GM18873 (cell line): Measurements from ENCODE around the gene OR5AP2.
"Not testable (repeated sequence)": the region's sequence is repeated elsewhere in the genome, so short reads cannot be mapped to it uniquely, and the experiment has no call there.

Source experiments
- ATAC-seq: cut with Tn5 transposase; IDR thresholded peaks from one replicate; pipeline ENCODE4 v1.9.1; 2021; ENCODE audit warnings: mild to moderate bottlenecking, moderate library complexity, moderate number of reproducible peaks; ENCODE audit not compliant: unreplicated experiment, low FRiP score

Gene OR5AP2

GRCh38 chr11:56642339-56642738 lies at the start of gene OR5AP2:
TSS of gene OR5AP2 (minus strand) at chr11:56642439. CDS start at chr11:56642439, 0 bp downstream.
- no peak for ATAC-seq

- ATAC-seq, result not testable (repeated sequence)
Measured at GRCh38 chr11:56691179-56691578, 48.9 kb upstream of the OR5AP2 start.

- no peak for ATAC-seq
Measured at GRCh38 chr11:56688554-56689100, 46.4 kb upstream of the OR5AP2 start.

- ATAC-seq, result no peak
Measured at GRCh38 chr11:56670984-56671383, 28.7 kb upstream of the OR5AP2 start.

- no peak for ATAC-seq
Measured at GRCh38 chr11:56663386-56663785, 21.1 kb upstream of the OR5AP2 start, which contains the start of gene OR5AR1. TSS of gene OR5AR1 (plus strand) at chr11:56663686. CDS start at chr11:56663686, 0 bp downstream.

- ATAC-seq, result no peak
Measured at GRCh38 chr11:56659755-56660154, 17.5 kb upstream of the OR5AP2 start.

- ATAC-seq, result no peak
Measured at GRCh38 chr11:56637500-56637899, 4.7 kb downstream of the OR5AP2 start.

GRCh38 chr11:56636861-56637260 lies 5.4 kb downstream of the OR5AP2 start:
- ATAC-seq, result no peak

GRCh38 chr11:56632329-56632728 lies 9.9 kb downstream of the OR5AP2 start:
- ATAC-seq, result no peak

GRCh38 chr11:56625946-56626345 lies 16.3 kb downstream of the OR5AP2 start:
- no peak for ATAC-seq

- no peak for ATAC-seq
Measured at GRCh38 chr11:56624661-56625110, 17.6 kb downstream of the OR5AP2 start.

GRCh38 chr11:56611174-56611573 lies 31.1 kb downstream of the OR5AP2 start:
- ATAC-seq, result no peak

GRCh38 chr11:56592088-56592717 lies 50.0 kb downstream of the OR5AP2 start:
- not testable (repeated sequence) for ATAC-seq
